GM18505 (cell line): ENCODE measurements around the gene PHLDB3.
"Not testable (repeated sequence)": the region's sequence is repeated elsewhere in the genome, so short reads cannot be mapped to it uniquely, and the experiment has no call there.

ENCODE experiments used
- ATAC-seq: cut with Tn5 transposase; IDR thresholded peaks from one replicate; pipeline ENCODE4 v1.9.1; 2021; ENCODE audit not compliant: unreplicated experiment
- POLR2A ChIP-seq: IDR thresholded peaks from 4 replicates; pipeline ENCODE4 v1.6.1; 2011; ENCODE audit warnings: borderline replicate concordance; ENCODE audit not compliant: insufficient read depth, insufficient read length; ENCODE audit errors: extremely low read depth

Gene PHLDB3

GRCh38 chr19:43444531-43445287 is 59.8 kb downstream of the PHLDB3 start:
- no peak for ATAC-seq
- no peak for TF ChIP-seq POLR2A

- not testable (repeated sequence) for ATAC-seq
These were observed 60.5 kb downstream of the PHLDB3 start for GRCh38 chr19:43444091-43444490.

DNA sequence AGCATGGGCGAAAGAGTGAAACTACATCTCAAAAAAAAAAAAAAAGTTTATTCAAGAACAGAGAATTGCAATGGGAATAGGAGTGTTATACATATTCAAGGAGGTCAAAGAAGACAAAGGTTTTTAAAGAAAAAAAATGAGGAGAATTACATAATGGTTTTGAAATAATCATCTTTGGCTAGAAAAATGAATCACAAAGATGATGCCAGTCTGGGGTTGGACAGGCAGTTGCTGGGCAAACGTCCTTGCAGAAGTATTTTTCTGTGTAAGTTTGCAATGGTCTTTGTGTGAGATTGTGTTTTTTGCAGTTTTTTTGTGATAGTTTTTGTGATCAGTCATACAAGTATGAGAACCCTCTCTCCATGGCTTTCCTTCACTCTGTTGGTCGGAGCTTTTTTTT is 62.8 kb downstream of the PHLDB3 start:
- ATAC-seq = no peak
- no peak for TF ChIP-seq POLR2A

- TF ChIP-seq POLR2A = no peak
- ATAC-seq = no peak
These were observed 64.9 kb downstream of the PHLDB3 start for GRCh38 chr19:43439709-43440063.

GRCh38 chr19:43439032-43439708 is 65.4 kb downstream of the PHLDB3 start:
- TF ChIP-seq POLR2A = no peak
- no peak for ATAC-seq

- no peak for TF ChIP-seq POLR2A
- ATAC-seq = no peak
These were observed 66.1 kb downstream of the PHLDB3 start for GRCh38 chr19:43438291-43439031.

- TF ChIP-seq POLR2A = no peak
- ATAC-seq = no peak
These were observed 66.8 kb downstream of the PHLDB3 start for GRCh38 chr19:43437712-43438111.

GRCh38 chr19:43437284-43437683 is 67.3 kb downstream of the PHLDB3 start:
- ATAC-seq = not testable (repeated sequence)

DNA sequence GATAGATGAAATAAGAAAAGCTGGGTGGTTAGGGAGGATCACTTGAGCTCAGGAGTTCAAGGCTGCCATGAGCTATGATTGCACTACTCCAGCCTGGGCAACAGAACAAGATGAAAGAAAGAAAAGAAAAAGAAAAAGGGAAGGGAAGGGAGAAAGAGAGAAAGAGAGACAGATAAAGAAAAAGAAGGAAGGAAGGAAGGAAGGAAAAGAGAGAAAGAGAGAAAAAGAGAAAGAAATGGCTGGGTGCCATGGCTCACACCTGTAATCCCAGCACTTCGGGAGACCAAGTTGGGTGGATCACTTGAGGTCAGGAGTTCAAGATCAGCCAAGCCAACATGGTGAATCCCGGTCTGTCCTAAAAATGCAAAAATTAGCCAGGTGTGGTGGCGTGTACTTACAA is 68.8 kb downstream of the PHLDB3 start:
- no peak for TF ChIP-seq POLR2A
- no peak for ATAC-seq

DNA sequence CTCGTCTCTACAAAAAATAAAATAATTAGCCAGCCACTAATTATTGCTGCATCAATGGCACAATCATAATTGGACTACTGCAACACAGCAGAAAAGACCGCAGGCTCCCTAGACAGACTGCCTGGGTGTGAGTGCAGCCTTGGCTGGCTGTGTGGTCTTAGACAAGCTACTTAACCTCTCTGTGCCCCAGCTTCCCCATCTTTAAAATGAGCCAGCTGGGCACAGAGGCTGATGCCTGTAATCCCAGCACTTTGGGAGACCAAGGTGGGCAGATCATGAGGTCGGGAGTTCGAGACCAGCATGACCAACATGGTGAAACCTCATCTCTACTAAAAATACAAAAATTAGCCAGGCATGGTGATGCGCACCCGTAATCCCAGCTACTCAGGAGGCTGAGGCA is 70.9 kb downstream of the PHLDB3 start:
- TF ChIP-seq POLR2A = no peak
- ATAC-seq = no peak

GRCh38 chr19:43433358-43433673 is 71.2 kb downstream of the PHLDB3 start:
- TF ChIP-seq POLR2A = no peak
- ATAC-seq = no peak

- TF ChIP-seq POLR2A = no peak
- ATAC-seq = no peak
These were observed 73.6 kb downstream of the PHLDB3 start for GRCh38 chr19:43430976-43431375.

GRCh38 chr19:43430142-43430710 is 74.3 kb downstream of the PHLDB3 start:
- TF ChIP-seq POLR2A = no peak
- ATAC-seq = no peak

GRCh38 chr19:43429395-43429794 is 75.2 kb downstream of the PHLDB3 start:
- ATAC-seq = no peak
- no peak for TF ChIP-seq POLR2A
